ENCODE measurements around the gene CHML.
"Not testable (repeated sequence)": the region's sequence is repeated elsewhere in the genome, so short reads cannot be mapped to it uniquely, and the experiment has no call there.

Gene CHML

GRCh38 chr1:241640149-241640866 lies at the start of gene CHML, which contains the start of gene OPN3:
Gene CHML (minus strand): TSS chr1:241640369. CDS start chr1:241635766, 4,603 bp downstream.
Gene OPN3 (minus strand): TSS chr1:241640369. CDS start chr1:241640254, 115 bp downstream.
- FAIRE-seq (peak; percentile 78), DNase-seq (ENCODE audit: extremely low spot score, insufficient read length, low read depth) (peak; percentile 88)

GRCh38 chr1:241688940-241689368 lies 48.8 kb upstream of the CHML start:
- no peak for DNase-seq (ENCODE audit: extremely low spot score, insufficient read length, low read depth)

GRCh38 chr1:241684108-241684507 lies 43.9 kb upstream of the CHML start:
- no peak for DNase-seq (ENCODE audit: extremely low spot score, insufficient read length, low read depth)
- no peak for FAIRE-seq

More at GRCh38 chr1:241688940-241689368, 48.8 kb upstream of the CHML start:
- no peak for FAIRE-seq

- DNase-seq (ENCODE audit: extremely low spot score, insufficient read length, low read depth), result no peak
- FAIRE-seq, result no peak
Observed at GRCh38 chr1:241682921-241683320, 42.8 kb upstream of the CHML start.

- not testable (repeated sequence) for FAIRE-seq; DNase-seq (ENCODE audit: extremely low spot score, insufficient read length, low read depth)
Observed at GRCh38 chr1:241681861-241682448, 41.8 kb upstream of the CHML start.

GRCh38 chr1:241679961-241680360 lies 39.8 kb upstream of the CHML start:
- DNase-seq (ENCODE audit: extremely low spot score, insufficient read length, low read depth) (no peak), FAIRE-seq (no peak)

- DNase-seq (ENCODE audit: extremely low spot score, insufficient read length, low read depth), result no peak
- no peak for FAIRE-seq
Observed at GRCh38 chr1:241679404-241679803, 39.2 kb upstream of the CHML start.

GRCh38 chr1:241678536-241678935 lies 38.4 kb upstream of the CHML start:
- DNase-seq (ENCODE audit: extremely low spot score, insufficient read length, low read depth) (no peak), FAIRE-seq (no peak)

GRCh38 chr1:241677201-241677600 lies 37.0 kb upstream of the CHML start:
- FAIRE-seq, result no peak
- no peak for DNase-seq (ENCODE audit: extremely low spot score, insufficient read length, low read depth)

GRCh38 chr1:241675983-241676382 lies 35.8 kb upstream of the CHML start:
- DNase-seq (ENCODE audit: extremely low spot score, insufficient read length, low read depth) (no peak), FAIRE-seq (no peak)

GRCh38 chr1:241674805-241675384 lies 34.7 kb upstream of the CHML start:
- FAIRE-seq (no peak), DNase-seq (ENCODE audit: extremely low spot score, insufficient read length, low read depth) (no peak)

GRCh38 chr1:241672301-241672700 lies 32.1 kb upstream of the CHML start:
- FAIRE-seq, result no peak
- no peak for DNase-seq (ENCODE audit: extremely low spot score, insufficient read length, low read depth)

GRCh38 chr1:241666419-241666818 lies 26.2 kb upstream of the CHML start:
- FAIRE-seq (no peak), DNase-seq (ENCODE audit: extremely low spot score, insufficient read length, low read depth) (no peak)

- no peak for DNase-seq (ENCODE audit: extremely low spot score, insufficient read length, low read depth)
- no peak for FAIRE-seq
Observed at GRCh38 chr1:241660424-241660972, 20.3 kb upstream of the CHML start.

- FAIRE-seq; DNase-seq (ENCODE audit: extremely low spot score, insufficient read length, low read depth): not testable (repeated sequence)
Observed at GRCh38 chr1:241659016-241659415, 18.8 kb upstream of the CHML start.

- FAIRE-seq (no peak), DNase-seq (ENCODE audit: extremely low spot score, insufficient read length, low read depth) (no peak)
Observed at GRCh38 chr1:241658081-241658793, 18.1 kb upstream of the CHML start.

- FAIRE-seq (no peak), DNase-seq (ENCODE audit: extremely low spot score, insufficient read length, low read depth) (no peak)
Observed at GRCh38 chr1:241654641-241655040, 14.5 kb upstream of the CHML start.

GRCh38 chr1:241654019-241654418 lies 13.8 kb upstream of the CHML start:
- no peak for FAIRE-seq

GRCh38 chr1:241652012-241652411 lies 11.8 kb upstream of the CHML start, which contains the start of gene WDR64:
Gene WDR64 (plus strand): TSS chr1:241652281. CDS start chr1:241652485, 204 bp downstream.
- FAIRE-seq (no peak), DNase-seq (ENCODE audit: extremely low spot score, insufficient read length, low read depth) (no peak)

More at GRCh38 chr1:241654019-241654418, 13.8 kb upstream of the CHML start:
- DNase-seq (ENCODE audit: extremely low spot score, insufficient read length, low read depth), result no peak

GRCh38 chr1:241648159-241648558 lies 8.0 kb upstream of the CHML start:
- DNase-seq (ENCODE audit: extremely low spot score, insufficient read length, low read depth), result no peak
- no peak for FAIRE-seq

Measured in GM18507 (cell line).